Osteoblast (primary cell): Measurements from ENCODE around the gene OR8G5. TPM values are rescaled to one million over a fixed set of nuclear protein-coding genes. Genes with fewer than 3 reads are reported as not detected.
"Not testable (repeated sequence)": the region's sequence is repeated elsewhere in the genome, so short reads cannot be mapped to it uniquely, and the experiment has no call there.

Experiments
- DNase-seq: peaks from one replicate; pipeline ENCODE4 v3.0.0; 2011; ENCODE audit warnings: low spot score, mixed read lengths; ENCODE audit not compliant: insufficient read length; ENCODE audit errors: missing footprints
- H2AFZ ChIP-seq: 2 replicates; pipeline ENCODE4 v1.6.0; 2011; ENCODE audit warnings: mild to moderate bottlenecking, low read length
- H3K27ac ChIP-seq: 2 replicates; pipeline ENCODE4 v1.5.1; 2011; ENCODE audit warnings: mild to moderate bottlenecking, low read depth, low read length, moderate library complexity
- H3K27me3 ChIP-seq: 2 replicates; pipeline ENCODE4 v1.6.0; 2012; ENCODE audit warnings: mild to moderate bottlenecking, control low read depth, inconsistent platforms, low read length, moderate library complexity; ENCODE audit not compliant: insufficient read depth
- H3K36me3 ChIP-seq: 2 replicates; pipeline ENCODE4 v1.5.1; 2011; ENCODE audit warnings: mild to moderate bottlenecking, low read length, control low read depth, moderate library complexity; ENCODE audit not compliant: insufficient read depth
- H3K4me1 ChIP-seq: 2 replicates; pipeline ENCODE4 v1.5.1; 2011; ENCODE audit warnings: mild to moderate bottlenecking, low read length, control low read depth, moderate library complexity; ENCODE audit not compliant: insufficient read depth
- H3K4me2 ChIP-seq: 2 replicates; pipeline ENCODE4 v1.6.0; 2011; ENCODE audit warnings: mild to moderate bottlenecking, low read length; ENCODE audit not compliant: insufficient read depth
- H3K4me3 ChIP-seq: fragments of 200-600 bp; sonication (generic); 3 replicates; pipeline ENCODE4 v1.5.1; 2012; ENCODE audit warnings: mild to moderate bottlenecking, low read length, inconsistent platforms; ENCODE audit not compliant: insufficient read depth
- H3K79me2 ChIP-seq: 2 replicates; pipeline ENCODE4 v1.6.0; 2012; ENCODE audit warnings: mild to moderate bottlenecking, low read length, control low read depth, inconsistent platforms; ENCODE audit not compliant: insufficient read depth
- H3K9me3 ChIP-seq: 2 replicates; pipeline ENCODE4 v1.5.1; 2011; ENCODE audit warnings: low read depth, low read length, control low read depth
- H4K20me1 ChIP-seq: 2 replicates; pipeline ENCODE4 v1.6.0; 2012; ENCODE audit warnings: mild to moderate bottlenecking, low read length, control low read depth; ENCODE audit not compliant: insufficient read depth
- total RNA-seq: library from RNA; depleted of rRNA; stranded (reverse); fragments of >200 nt; gene quantifications from 2 replicates; pipeline ENCODE4 v1.2.3, GENCODE V29; 2012
- TF ChIP-seq, protein P1 (sequence below): IDR thresholded peaks from 2 replicates; pipeline ENCODE4 v1.5.1; 2011; ENCODE audit warnings: mild to moderate bottlenecking, low read depth, low read length, moderate library complexity; ENCODE audit errors: extremely low read depth

The OR8G5 gene
- total RNA-seq, 1 donor: not detected

DNA sequence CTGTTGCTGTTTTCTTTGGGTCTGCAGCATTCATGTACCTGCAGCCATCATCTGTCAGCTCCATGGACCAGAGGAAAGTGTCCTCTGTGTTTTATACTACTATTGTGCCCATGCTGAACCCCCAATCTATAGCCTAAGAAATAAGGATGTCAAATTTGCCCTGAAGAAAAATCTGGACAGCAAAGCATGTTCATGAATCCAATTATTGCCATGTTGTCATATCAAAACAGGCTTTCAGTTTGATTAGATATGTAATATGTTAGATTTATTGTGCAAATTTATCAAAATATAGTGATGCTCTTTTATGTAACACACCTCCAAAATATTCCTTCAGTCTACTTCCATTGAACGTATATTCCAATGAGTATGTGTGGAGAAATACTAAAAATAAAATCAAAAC lies 30.7 kb upstream of the OR8G5 start:
- Histone ChIP-seq H3K27ac (no peak overlapping the region), H3K4me3 (no peak overlapping the region), H3K79me2 (no peaks in the 10 kb centered on the region), H3K4me2 (no peak overlapping the region), H3K4me1 (no peaks in the 10 kb centered on the region), H3K9me3 (no peaks in the 10 kb centered on the region), H2AFZ (no peak overlapping the region), H3K36me3 (no peaks in the 10 kb centered on the region), H3K27me3 (no peaks in the 10 kb centered on the region), H4K20me1 (no peaks in the 10 kb centered on the region)
- no peak for DNase-seq
- TF ChIP-seq, protein P1, sequence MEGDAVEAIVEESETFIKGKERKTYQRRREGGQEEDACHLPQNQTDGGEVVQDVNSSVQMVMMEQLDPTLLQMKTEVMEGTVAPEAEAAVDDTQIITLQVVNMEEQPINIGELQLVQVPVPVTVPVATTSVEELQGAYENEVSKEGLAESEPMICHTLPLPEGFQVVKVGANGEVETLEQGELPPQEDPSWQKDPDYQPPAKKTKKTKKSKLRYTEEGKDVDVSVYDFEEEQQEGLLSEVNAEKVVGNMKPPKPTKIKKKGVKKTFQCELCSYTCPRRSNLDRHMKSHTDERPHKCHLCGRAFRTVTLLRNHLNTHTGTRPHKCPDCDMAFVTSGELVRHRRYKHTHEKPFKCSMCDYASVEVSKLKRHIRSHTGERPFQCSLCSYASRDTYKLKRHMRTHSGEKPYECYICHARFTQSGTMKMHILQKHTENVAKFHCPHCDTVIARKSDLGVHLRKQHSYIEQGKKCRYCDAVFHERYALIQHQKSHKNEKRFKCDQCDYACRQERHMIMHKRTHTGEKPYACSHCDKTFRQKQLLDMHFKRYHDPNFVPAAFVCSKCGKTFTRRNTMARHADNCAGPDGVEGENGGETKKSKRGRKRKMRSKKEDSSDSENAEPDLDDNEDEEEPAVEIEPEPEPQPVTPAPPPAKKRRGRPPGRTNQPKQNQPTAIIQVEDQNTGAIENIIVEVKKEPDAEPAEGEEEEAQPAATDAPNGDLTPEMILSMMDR: no peak

DNA sequence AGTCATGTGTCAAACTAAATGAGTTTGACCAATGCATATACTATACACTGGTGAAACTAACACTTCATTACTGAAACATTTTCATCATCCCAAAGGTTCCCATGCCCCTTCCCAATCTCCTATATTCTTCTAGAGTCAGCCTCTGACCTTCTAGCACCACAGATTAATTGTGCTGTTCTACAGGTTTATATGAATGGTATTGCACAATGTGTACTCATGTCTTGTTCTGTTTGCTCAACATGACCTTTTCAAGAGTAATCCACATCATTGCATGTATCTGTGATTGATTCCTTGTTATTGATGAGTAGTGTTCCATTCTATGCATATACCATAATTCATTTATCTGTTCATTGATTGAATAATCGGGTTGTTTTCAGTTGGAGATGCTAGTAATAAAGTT lies 22.8 kb upstream of the OR8G5 start:
- Histone ChIP-seq H3K4me3 (no peak overlapping the region), H3K27me3 (no peaks in the 10 kb centered on the region), H3K4me1 (no peaks in the 10 kb centered on the region), H3K36me3 (no peaks in the 10 kb centered on the region), H3K9me3 (no peaks in the 10 kb centered on the region), H3K27ac (no peak overlapping the region), H3K4me2 (no peak overlapping the region), H2AFZ (no peak overlapping the region), H3K79me2 (no peaks in the 10 kb centered on the region), H4K20me1 (no peaks in the 10 kb centered on the region)
- TF ChIP-seq, protein P1: no peak
- DNase-seq: no peak

DNA sequence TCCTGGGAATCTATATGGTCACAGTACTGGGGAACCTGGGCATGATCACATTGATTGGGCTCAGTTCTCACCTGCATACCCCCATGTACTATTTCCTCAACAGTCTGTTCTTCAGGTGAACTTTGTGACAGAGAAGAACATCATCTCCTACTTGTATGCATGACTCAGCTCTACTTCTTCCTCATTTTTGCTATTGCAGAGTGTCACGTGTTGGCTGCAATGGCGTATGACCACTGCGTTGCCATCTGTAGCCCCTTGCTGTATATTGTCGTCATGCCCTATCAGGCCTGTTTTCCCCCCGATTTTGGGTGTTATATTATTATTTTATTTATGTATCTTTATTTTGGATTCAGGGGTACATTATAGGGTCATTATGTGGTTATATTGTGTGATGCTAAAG lies 17.7 kb upstream of the OR8G5 start:
- no peaks in the 10 kb centered on the region for H3K9me3 ChIP-seq
- TF ChIP-seq, protein P1: no peak
- DNase-seq: no peak
- no peak overlapping the region for H3K4me2 ChIP-seq
- no peak overlapping the region for H3K27ac ChIP-seq
- H3K79me2 ChIP-seq: no peaks in the 10 kb centered on the region
- H3K4me1 ChIP-seq: no peaks in the 10 kb centered on the region
- H3K36me3 ChIP-seq: no peaks in the 10 kb centered on the region
- H2AFZ ChIP-seq: no peak overlapping the region
- H3K27me3 ChIP-seq: no peaks in the 10 kb centered on the region
- H3K4me3 ChIP-seq: no peak overlapping the region
- H4K20me1 ChIP-seq: no peaks in the 10 kb centered on the region

DNA sequence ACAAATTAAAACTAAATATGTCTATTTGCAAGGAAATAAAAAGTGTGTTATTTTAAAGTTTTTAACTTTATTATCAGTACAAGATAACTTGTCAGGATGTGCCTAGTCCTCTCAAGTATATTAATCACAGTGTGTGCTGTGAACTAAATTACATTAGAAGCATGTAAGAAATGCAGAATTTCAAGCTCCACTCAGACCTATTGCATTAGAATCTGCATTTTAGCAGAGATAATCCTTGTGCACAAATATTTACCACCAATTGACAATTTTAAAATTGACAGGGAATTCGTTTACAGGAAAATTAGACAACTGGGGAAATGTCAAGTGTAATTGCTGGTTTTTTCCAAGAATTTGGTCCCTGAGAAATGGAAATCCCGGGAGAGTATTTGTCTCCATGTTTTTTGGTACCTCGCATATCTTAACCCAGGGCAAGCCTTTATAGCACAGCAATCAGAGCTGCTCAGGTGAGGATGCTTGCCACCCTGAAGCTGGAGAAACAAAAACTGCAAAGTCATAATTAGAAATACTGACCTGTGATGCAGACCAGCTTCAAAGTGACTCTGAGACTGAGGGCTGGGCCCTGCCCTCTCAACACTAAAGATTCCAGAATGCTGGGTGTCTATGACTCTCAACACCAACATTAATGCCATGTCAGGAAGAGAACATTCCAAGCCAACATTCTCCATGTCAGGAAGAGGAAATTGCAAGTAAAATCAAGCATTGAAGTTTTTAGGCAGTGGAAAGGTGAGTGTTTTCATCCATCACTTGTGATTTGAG lies 15.4 kb upstream of the OR8G5 start, which contains the start of gene OR8G1:
TSS of gene OR8G1 (plus strand) at position 475 of the 777 bp plus-strand sequence. CDS start 8,581 bp downstream, outside the sequence.
- no peaks in the 10 kb centered on the region for H3K79me2 ChIP-seq
- no peak within 1 kb of the TSS for H3K27ac ChIP-seq
- H3K9me3 ChIP-seq: no peaks in the 10 kb centered on the region
- TF ChIP-seq, protein P1: no peak
- H3K27me3 ChIP-seq: no peaks in the 10 kb centered on the region
- DNase-seq: no peak
- no peak within 1 kb of the TSS for H2AFZ ChIP-seq
- no peaks in the 10 kb centered on the region for H3K36me3 ChIP-seq
- no peak within 1 kb of the TSS for H3K4me2 ChIP-seq
- no peak within 1 kb of the TSS for H3K4me3 ChIP-seq
- no peaks in the 10 kb centered on the region for H3K4me1 ChIP-seq
- no peaks in the 10 kb centered on the region for H4K20me1 ChIP-seq

DNA sequence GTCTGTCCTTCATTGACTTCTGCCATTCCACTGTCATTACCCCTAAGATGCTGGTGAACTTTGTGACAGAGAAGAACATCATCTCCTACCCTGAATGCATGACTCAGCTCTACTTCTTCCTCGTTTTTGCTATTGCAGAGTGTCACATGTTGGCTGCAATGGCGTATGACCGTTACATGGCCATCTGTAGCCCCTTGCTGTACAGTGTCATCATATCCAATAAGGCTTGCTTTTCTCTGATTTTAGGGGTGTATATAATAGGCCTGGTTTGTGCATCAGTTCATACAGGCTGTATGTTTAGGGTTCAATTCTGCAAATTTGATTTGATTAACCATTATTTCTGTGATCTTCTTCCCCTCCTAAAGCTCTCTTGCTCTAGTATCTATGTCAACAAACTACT lies 6.3 kb upstream of the OR8G5 start:
- H3K4me2 ChIP-seq, H3K27me3 ChIP-seq, H3K4me3 ChIP-seq, H2AFZ ChIP-seq, H3K4me1 ChIP-seq, H3K9me3 ChIP-seq, DNase-seq, H3K27ac ChIP-seq, H3K36me3 ChIP-seq, H3K79me2 ChIP-seq, H4K20me1 ChIP-seq: not testable (repeated sequence)

DNA sequence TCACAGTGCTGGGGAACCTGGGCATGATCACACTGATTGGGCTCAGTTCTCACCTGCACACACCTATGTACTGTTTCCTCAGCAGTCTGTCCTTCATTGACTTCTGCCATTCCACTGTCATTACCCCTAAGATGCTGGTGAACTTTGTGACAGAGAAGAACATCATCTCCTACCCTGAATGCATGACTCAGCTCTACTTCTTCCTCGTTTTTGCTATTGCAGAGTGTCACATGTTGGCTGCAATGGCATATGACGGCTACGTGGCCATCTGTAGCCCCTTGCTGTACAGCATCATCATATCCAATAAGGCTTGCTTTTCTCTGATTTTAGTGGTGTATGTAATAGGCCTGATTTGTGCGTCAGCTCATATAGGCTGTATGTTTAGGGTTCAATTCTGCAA lies 8.9 kb downstream of the OR8G5 start:
- H3K27me3 ChIP-seq, H3K36me3 ChIP-seq, H2AFZ ChIP-seq, DNase-seq, H3K4me3 ChIP-seq, H3K79me2 ChIP-seq, H3K9me3 ChIP-seq, H3K4me2 ChIP-seq, H4K20me1 ChIP-seq, H3K4me1 ChIP-seq, H3K27ac ChIP-seq: not testable (repeated sequence)
